K562 (cell line): Measurements from ENCODE around the gene SLC7A6OS.

ENCODE experiments used
- CBX3 ChIP-seq, 2 experiments: IDR thresholded peaks; 1 replicate in 1 of 2; 2 replicates in 1 of 2; pipeline ENCODE4 v1.6.1; 2012; ENCODE audit warnings: inconsistent platforms in 2 of 2, low read length in 2 of 2, borderline replicate concordance in 1 of 2, control low read depth in 1 of 2
- CHAMP1 ChIP-seq: fragments of 450-650 bp; IDR thresholded peaks from 2 replicates; pipeline ENCODE4 v1.6.1; 2016; ENCODE audit warnings: mild to moderate bottlenecking
- CTCF ChIP-seq, 3 experiments: IDR thresholded peaks in 2 of 3; conservative IDR thresholded peaks in 1 of 3; 2 replicates each; pipeline ENCODE4 v1.5.1; 2011 to 2012; ENCODE audit warnings: low read length in 3 of 3, mild to moderate bottlenecking in 3 of 3, control low read depth in 2 of 3, improper control_type of control experiment in 1 of 3, inconsistent platforms in 1 of 3, low read depth in 1 of 3, mixed read lengths in 1 of 3, moderate library complexity in 1 of 3; ENCODE audit not compliant: insufficient read depth in 2 of 3
- E2F4 ChIP-seq: sonication (generic); formaldehyde crosslinking; IDR thresholded peaks from 2 replicates; pipeline ENCODE4 v1.8.0; 2022; ENCODE audit warnings: mild to moderate bottlenecking, low read depth, missing genetic modification reagents
- GMEB1 ChIP-seq: fragments of 250-450 bp; sonication (Bioruptor Pico); IDR thresholded peaks from 2 replicates; pipeline ENCODE4 v1.4.0; 2020; ENCODE audit warnings: mild to moderate bottlenecking
- KDM4B ChIP-seq, 2 experiments: fragments of 450-650 bp in 1 of 2; sonication (generic) in 1 of 2; IDR thresholded peaks; 2 replicates each; pipeline ENCODE4 v1.6.1; 2016 to 2017; ENCODE audit warnings: borderline replicate concordance in 2 of 2, antibody characterized with exemption in 1 of 2, low read depth in 1 of 2, mild to moderate bottlenecking in 1 of 2
- NCOR1 ChIP-seq: fragments of 450-650 bp; IDR thresholded peaks from 2 replicates; pipeline ENCODE4 v1.6.1; 2016; ENCODE audit warnings: mild to moderate bottlenecking, moderate library complexity
- SREBF2 ChIP-seq: sonication (generic); formaldehyde crosslinking; IDR thresholded peaks from 2 replicates; pipeline ENCODE4 v1.4.0; 2020; ENCODE audit warnings: mild to moderate bottlenecking, missing genetic modification reagents
- ZBED1 ChIP-seq: IDR thresholded peaks from 2 replicates; pipeline ENCODE4 v1.6.1; 2014
- ZBTB9 ChIP-seq: fragments of 450-650 bp; formaldehyde crosslinking; IDR thresholded peaks from 2 replicates; pipeline ENCODE4 v1.4.0; 2020; ENCODE audit warnings: mild to moderate bottlenecking, moderate library complexity
- ZNF316 ChIP-seq: fragments of 450-650 bp; IDR thresholded peaks from 2 replicates; pipeline ENCODE4 v1.6.1; 2016
- ZNF766 ChIP-seq: fragments of 200-800 bp; sonication (Bioruptor generic); conservative IDR thresholded peaks from 2 replicates; pipeline ENCODE4 v1.6.1; 2016; ENCODE audit warnings: missing genetic modification characterization, missing compliant biosample characterization
- ZNF785 ChIP-seq: fragments of 250-450 bp; sonication (Bioruptor Pico); IDR thresholded peaks from 2 replicates; pipeline ENCODE4 v1.4.0; 2020; ENCODE audit warnings: mild to moderate bottlenecking

- no peak for TF ChIP-seq NCOR1
- no peak for TF ChIP-seq ZNF316
- TF ChIP-seq E2F4 = no peak
- no peak for TF ChIP-seq SREBF2 (CRISPR knock-in tag)
- no peak for TF ChIP-seq KDM4B (IDR thresholded peaks at IDR 0.05; ENCODE audit: borderline replicate concordance in 2 of 2, low read depth in 1 of 2)
- TF ChIP-seq ZBTB9 (CRISPR knock-in tag) = 0 out of 2 replicates have a peak, but pooled peaks have one; percentile 25
- TF ChIP-seq CBX3 (IDR thresholded peaks at IDR 0.05; ENCODE audit: borderline replicate concordance in 1 of 2, low read length in 2 of 2) = no peak
- 0 out of 2 replicates have a peak, but pooled peaks have one; percentile 39 for TF ChIP-seq ZBED1
- no peak for TF ChIP-seq GMEB1 (CRISPR knock-in tag)
- TF ChIP-seq CTCF (IDR thresholded peaks at IDR 0.05 in 2 of 3, conservative IDR thresholded peaks at IDR 0.05 in 1 of 3; ENCODE audit: insufficient read depth in 2 of 3, low read depth in 1 of 3, low read length in 3 of 3) = peak; percentile 95 to 96 (median 95)
- no peak for TF ChIP-seq ZNF766
- TF ChIP-seq CHAMP1 = no peak
- TF ChIP-seq ZNF785 = no peak
Observed at GRCh38 chr16:68328151-68328859, 17.6 kb upstream of the SLC7A6OS start.
